Measurements from ENCODE around the gene C9orf152. TPM values are rescaled to one million over a fixed set of nuclear protein-coding genes. Genes with fewer than 3 reads are reported as not detected.

The C9orf152 gene
- total and polyA plus RNA-seq, 9 of the 15 experiments (the other 6 are each of a cell fraction or from before 2014, with no cell fraction given), result not detected

DNA sequence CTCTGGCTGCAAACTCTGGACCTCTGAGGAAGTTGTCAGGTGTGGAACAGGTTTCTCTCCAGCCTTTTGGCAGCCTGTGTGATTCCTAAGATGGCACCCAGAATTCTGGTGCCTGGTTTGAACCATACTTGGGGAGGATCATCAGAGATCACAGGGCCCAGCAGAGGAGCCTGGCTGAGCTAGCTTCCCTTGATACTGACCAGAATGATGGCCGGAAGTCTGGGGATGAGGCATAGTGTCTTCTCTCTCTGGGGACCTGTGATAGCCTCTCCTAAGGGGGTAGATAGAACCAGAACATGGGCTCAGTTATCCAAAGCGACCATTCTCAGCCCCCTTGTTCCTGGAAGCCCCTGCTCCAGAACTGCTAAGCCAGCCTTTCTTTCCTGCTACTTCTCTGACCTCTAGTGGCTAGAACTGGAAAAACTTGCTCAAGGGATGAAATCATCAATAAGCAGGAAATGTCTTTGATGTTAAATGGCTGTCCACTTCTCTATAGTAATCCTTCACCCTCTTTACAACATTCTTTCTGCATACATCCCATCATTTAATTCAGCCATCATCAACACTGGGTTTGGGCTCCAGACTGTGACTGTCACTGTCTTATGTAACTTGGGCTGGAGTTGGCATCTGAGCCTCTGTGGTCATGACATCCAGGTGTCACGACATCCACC is 55.1 kb downstream of the C9orf152 start (continued):
- TF ChIP-seq, protein P1, sequence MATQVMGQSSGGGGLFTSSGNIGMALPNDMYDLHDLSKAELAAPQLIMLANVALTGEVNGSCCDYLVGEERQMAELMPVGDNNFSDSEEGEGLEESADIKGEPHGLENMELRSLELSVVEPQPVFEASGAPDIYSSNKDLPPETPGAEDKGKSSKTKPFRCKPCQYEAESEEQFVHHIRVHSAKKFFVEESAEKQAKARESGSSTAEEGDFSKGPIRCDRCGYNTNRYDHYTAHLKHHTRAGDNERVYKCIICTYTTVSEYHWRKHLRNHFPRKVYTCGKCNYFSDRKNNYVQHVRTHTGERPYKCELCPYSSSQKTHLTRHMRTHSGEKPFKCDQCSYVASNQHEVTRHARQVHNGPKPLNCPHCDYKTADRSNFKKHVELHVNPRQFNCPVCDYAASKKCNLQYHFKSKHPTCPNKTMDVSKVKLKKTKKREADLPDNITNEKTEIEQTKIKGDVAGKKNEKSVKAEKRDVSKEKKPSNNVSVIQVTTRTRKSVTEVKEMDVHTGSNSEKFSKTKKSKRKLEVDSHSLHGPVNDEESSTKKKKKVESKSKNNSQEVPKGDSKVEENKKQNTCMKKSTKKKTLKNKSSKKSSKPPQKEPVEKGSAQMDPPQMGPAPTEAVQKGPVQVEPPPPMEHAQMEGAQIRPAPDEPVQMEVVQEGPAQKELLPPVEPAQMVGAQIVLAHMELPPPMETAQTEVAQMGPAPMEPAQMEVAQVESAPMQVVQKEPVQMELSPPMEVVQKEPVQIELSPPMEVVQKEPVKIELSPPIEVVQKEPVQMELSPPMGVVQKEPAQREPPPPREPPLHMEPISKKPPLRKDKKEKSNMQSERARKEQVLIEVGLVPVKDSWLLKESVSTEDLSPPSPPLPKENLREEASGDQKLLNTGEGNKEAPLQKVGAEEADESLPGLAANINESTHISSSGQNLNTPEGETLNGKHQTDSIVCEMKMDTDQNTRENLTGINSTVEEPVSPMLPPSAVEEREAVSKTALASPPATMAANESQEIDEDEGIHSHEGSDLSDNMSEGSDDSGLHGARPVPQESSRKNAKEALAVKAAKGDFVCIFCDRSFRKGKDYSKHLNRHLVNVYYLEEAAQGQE (IDR thresholded peaks at IDR 0.05; ENCODE audit: borderline replicate concordance), result peak; percentile 38; the same call in 1 of the 2 replicates
- TF ChIP-seq, protein P1 (CRISPR knock-in tag; IDR thresholded peaks at IDR 0.05; ENCODE audit: low read depth), result no peak
- TF ChIP-seq NR2C2 (CRISPR knock-in tag; IDR thresholded peaks at IDR 0.05), result no peak
- no peak for TF ChIP-seq NR2C2 (tag; IDR thresholded peaks at IDR 0.05)
- no peak for TF ChIP-seq NFE2 (IDR thresholded peaks at IDR 0.05; ENCODE audit: low read depth)
- no peak for TF ChIP-seq ZBTB1 (CRISPR knock-in tag; IDR thresholded peaks at IDR 0.05; ENCODE audit: borderline replicate concordance, low read depth)
- no peak for TF ChIP-seq FOXA3 (CRISPR knock-in tag; conservative IDR thresholded peaks at IDR 0.05 in 1 of 2, IDR thresholded peaks at IDR 0.05 in 1 of 2)
- TF ChIP-seq ZNF436 (CRISPR knock-in tag; IDR thresholded peaks at IDR 0.05), result no peak
- no peak for TF ChIP-seq ZNF212 (CRISPR knock-in tag; IDR thresholded peaks at IDR 0.05)
- TF ChIP-seq SMC3 (conservative IDR thresholded peaks at IDR 0.05; ENCODE audit: insufficient read depth, low read depth, low read length), result 0 out of 2 replicates have a peak, but pooled peaks have one; percentile 35
- TF ChIP-seq ZZZ3 (IDR thresholded peaks at IDR 0.05), result no peak

Other genes with a start within 250 kb of the C9orf152 start
- gene TXN, start 48.3 kb upstream of the C9orf152 start, total RNA-seq (2014; rRNA removed), result 219 and 272 TPM in 2 replicates
- gene TXN, start 48.3 kb upstream of the C9orf152 start, total RNA-seq (2014; rRNA removed; fragmentation: Illumina TruSeq; extraction: Trizol), result 428 and 441 TPM in 2 replicates
- gene TXN, start 48.3 kb upstream of the C9orf152 start, total RNA-seq (2015; rRNA removed; fragmentation: Illumina TruSeq; extraction: Trizol), result 349 and 384 TPM in 2 replicates
- gene TXN, start 48.3 kb upstream of the C9orf152 start, total RNA-seq (2021), result 339 and 403 TPM in 2 replicates
- 590 and 771 TPM in 2 replicates for gene TXN, start 48.3 kb upstream of the C9orf152 start, polyA plus RNA-seq (2011; rRNA removed)
- gene TXN, start 48.3 kb upstream of the C9orf152 start, polyA plus RNA-seq (2014; fragmentation: Illumina TruSeq; extraction: Trizol), result 446 and 528 TPM in 2 replicates
- gene TXN, start 48.3 kb upstream of the C9orf152 start, polyA plus RNA-seq (2014; fragmentation: Nextera tagmentation; extraction: Ambion mirVana), result 1,000 to 10,000 TPM; 1,469 to 1,596 TPM
- 514 and 530 TPM in 2 replicates for gene TXN, start 48.3 kb upstream of the C9orf152 start, polyA plus RNA-seq (2014; rRNA removed)
- not detected in 2 replicates for gene TXNDC8, start 129.7 kb upstream of the C9orf152 start, total RNA-seq (2014; rRNA removed)
- gene TXNDC8, start 129.7 kb upstream of the C9orf152 start, total RNA-seq (2014; rRNA removed; fragmentation: Illumina TruSeq; extraction: Trizol), result not detected in 2 replicates
- not detected in 2 replicates for gene TXNDC8, start 129.7 kb upstream of the C9orf152 start, total RNA-seq (2015; rRNA removed; fragmentation: Illumina TruSeq; extraction: Trizol)
- gene TXNDC8, start 129.7 kb upstream of the C9orf152 start, total RNA-seq (2021), result not detected in 2 replicates
- not detected in 2 replicates for gene TXNDC8, start 129.7 kb upstream of the C9orf152 start, polyA plus RNA-seq (2011; rRNA removed)
- gene TXNDC8, start 129.7 kb upstream of the C9orf152 start, polyA plus RNA-seq (2014; fragmentation: Illumina TruSeq; extraction: Trizol), result not detected in 2 replicates
- gene TXNDC8, start 129.7 kb upstream of the C9orf152 start, polyA plus RNA-seq (2014; fragmentation: Nextera tagmentation; extraction: Ambion mirVana), result not detected
- not detected in 2 replicates for gene TXNDC8, start 129.7 kb upstream of the C9orf152 start, polyA plus RNA-seq (2014; rRNA removed)

Data from K562 (cell line).